Measurements from ENCODE around the gene C1QB. TPM values are rescaled to one million over a fixed set of nuclear protein-coding genes. Genes with fewer than 3 reads are reported as not detected.
"Not testable (repeated sequence)": the region's sequence is repeated elsewhere in the genome, so short reads cannot be mapped to it uniquely, and the experiment has no call there.

Gene C1QB
- total RNA-seq, 1 experiment from 2014 or later: not detected

- no peak for DNase-seq (ENCODE audit: low spot score)
These were observed 44.9 kb downstream of the C1QB start for GRCh38 chr1:22697980-22698379.

GRCh38 chr1:22699681-22700520 is 46.9 kb downstream of the C1QB start:
- DNase-seq (ENCODE audit: low spot score): no peak

- DNase-seq (ENCODE audit: low spot score): no peak
These were observed 49.5 kb downstream of the C1QB start for GRCh38 chr1:22702296-22703085.

- peak; percentile 63 for DNase-seq (ENCODE audit: low spot score)
These were observed 51.5 kb downstream of the C1QB start for GRCh38 chr1:22704440-22705067.

- no peak for DNase-seq (ENCODE audit: low spot score)
These were observed 52.5 kb downstream of the C1QB start for GRCh38 chr1:22705586-22705985.

GRCh38 chr1:22706100-22706499 is 53.1 kb downstream of the C1QB start:
- not testable (repeated sequence) for DNase-seq (ENCODE audit: low spot score)

- DNase-seq (ENCODE audit: low spot score): no peak
These were observed 55.7 kb downstream of the C1QB start for GRCh38 chr1:22708777-22709176.

GRCh38 chr1:22709227-22709626 is 56.2 kb downstream of the C1QB start:
- DNase-seq (ENCODE audit: low spot score): no peak

GRCh38 chr1:22709891-22710700 is 57.1 kb downstream of the C1QB start:
- no peak for DNase-seq (ENCODE audit: low spot score)

GRCh38 chr1:22710701-22711049 is 57.6 kb downstream of the C1QB start, which contains the start of gene EPHB2:
EPHB2 (plus strand) TSS chr1:22710839; CDS start chr1:22710983, 144 bp downstream.
- no peak for DNase-seq (ENCODE audit: low spot score)

- no peak for DNase-seq (ENCODE audit: low spot score)
These were observed 58.0 kb downstream of the C1QB start for GRCh38 chr1:22711071-22711470.

Other genes starting within 250 kb of the C1QB start
- 11.0 and 11.8 TPM in 2 replicates for gene ZBTB40, start 201.4 kb upstream of the C1QB start, total RNA-seq (2014; rRNA removed; shearing (Covaris generic))
- gene EPHA8, start 89.7 kb upstream of the C1QB start, total RNA-seq (2014; rRNA removed; shearing (Covaris generic)): not detected in 2 replicates
- not detected in 2 replicates for gene C1QA, start 16.6 kb upstream of the C1QB start, total RNA-seq (2014; rRNA removed; shearing (Covaris generic))
- gene C1QC, start 9.6 kb upstream of the C1QB start, total RNA-seq (2014; rRNA removed; shearing (Covaris generic)): not detected in 2 replicates
- 29.6 and 39.3 TPM in 2 replicates for gene EPHB2, start 57.6 kb downstream of the C1QB start, total RNA-seq (2014; rRNA removed; shearing (Covaris generic))